Breast epithelium (tissue), 4 donors: ENCODE data around the gene UST. TPM values are rescaled to one million over a fixed set of nuclear protein-coding genes. Genes with fewer than 3 reads are reported as not detected.

Experiments
- DNase-seq, 2 donors: peaks; one replicate each; pipeline ENCODE4 v3.0.0-alpha.2; 2019; ENCODE audit warnings: low spot score in 2 of 2
- H3K27ac ChIP-seq, 2 donors: fragments of 200-600 bp; sonication (generic) in 1 of 2; one replicate each; pipeline ENCODE4 v1.5.1; 2016 to 2019; ENCODE audit warnings: mild to moderate bottlenecking in 1 of 2
- H3K27me3 ChIP-seq, 2 donors: fragments of 200-600 bp; sonication (generic) in 1 of 2; one replicate each; pipeline versions ENCODE4 v1.5.1 to v1.6.0; 2017 to 2019; ENCODE audit warnings: control low read depth in 1 of 2, mild to moderate bottlenecking in 1 of 2
- H3K36me3 ChIP-seq: fragments of 200-600 bp; one replicate; pipeline ENCODE4 v1.5.1; 2019
- H3K4me1 ChIP-seq, 2 donors: fragments of 200-600 bp; sonication (generic); one replicate each; pipeline ENCODE4 v1.5.1; 2016 to 2019; ENCODE audit warnings: control low read depth in 1 of 2
- H3K4me3 ChIP-seq, 3 donors: fragments of 200-600 bp; sonication (generic); 1 replicate in 2 of 3; 2 replicates in 1 of 3; pipeline ENCODE4 v1.5.1; 2016 to 2019; ENCODE audit warnings: mild to moderate bottlenecking in 3 of 3, moderate library complexity in 2 of 3
- H3K9me3 ChIP-seq, 2 donors: fragments of 200-600 bp; sonication (generic) in 1 of 2; one replicate each; pipeline ENCODE4 v1.5.1; 2016 to 2019; ENCODE audit warnings: control low read depth in 1 of 2
- POLR2A ChIP-seq: fragments of 450-650 bp; IDR thresholded peaks from one replicate; pipeline ENCODE4 v1.6.1; 2016; ENCODE audit warnings: antibody characterized with exemption, mild to moderate bottlenecking, moderate library complexity
- POLR2AphosphoS5 ChIP-seq, 3 donors: sonication (generic); formaldehyde crosslinking; IDR thresholded peaks; one replicate each; pipeline ENCODE4 v1.6.1; 2017; ENCODE audit warnings: antibody characterized with exemption in 3 of 3
- intact Hi-C: fragments of 100-400 bp; cut with DNase I; formaldehyde crosslinking; loops from one replicate; pipeline ENCODE4 v1.15.1; 2023; ENCODE audit warnings: low total_unique reads
- total RNA-seq, 3 donors: library from RNA; depleted of rRNA; stranded (reverse); fragments of >200 nt; gene quantifications; one replicate each; pipeline ENCODE4 v1.1.0, GENCODE V29; 2016
- TF ChIP-seq, protein P1 (sequence below), 3 donors: fragments of 450-650 bp; IDR thresholded peaks; one replicate each; pipeline ENCODE4 v1.5.1; 2016 to 2017; ENCODE audit warnings: antibody characterized with exemption in 3 of 3, mild to moderate bottlenecking in 3 of 3, moderate library complexity in 3 of 3

UST gene
- total RNA-seq, 3 donors from 2014 or later, result 10.5 to 28.8 (median 13.2) TPM

DNA sequence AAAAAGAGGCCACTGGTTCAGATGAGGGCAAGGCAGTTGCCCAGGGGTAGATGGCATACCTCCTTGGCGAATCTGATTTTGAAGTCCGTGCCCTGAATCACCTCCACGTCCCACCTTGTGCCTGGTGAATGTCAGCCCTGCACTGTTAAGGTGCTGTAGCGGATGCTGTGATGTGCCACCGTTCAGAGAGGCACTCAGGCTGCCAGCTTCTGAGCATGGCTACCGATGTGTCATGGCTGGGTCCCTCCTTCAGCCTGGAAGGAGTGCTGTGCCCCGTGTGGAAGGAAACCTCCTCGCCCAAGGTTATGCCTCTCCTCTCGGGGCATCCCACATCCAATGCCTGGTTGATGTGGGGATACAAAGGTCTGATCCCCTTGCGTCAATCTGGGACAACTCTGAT is 43.6 kb downstream of the UST start:
- DNase-seq, result no peak
- TF ChIP-seq POLR2AphosphoS5 (IDR thresholded peaks at IDR 0.05), result no peak
- TF ChIP-seq POLR2A, result no peak
- TF ChIP-seq, protein P1, sequence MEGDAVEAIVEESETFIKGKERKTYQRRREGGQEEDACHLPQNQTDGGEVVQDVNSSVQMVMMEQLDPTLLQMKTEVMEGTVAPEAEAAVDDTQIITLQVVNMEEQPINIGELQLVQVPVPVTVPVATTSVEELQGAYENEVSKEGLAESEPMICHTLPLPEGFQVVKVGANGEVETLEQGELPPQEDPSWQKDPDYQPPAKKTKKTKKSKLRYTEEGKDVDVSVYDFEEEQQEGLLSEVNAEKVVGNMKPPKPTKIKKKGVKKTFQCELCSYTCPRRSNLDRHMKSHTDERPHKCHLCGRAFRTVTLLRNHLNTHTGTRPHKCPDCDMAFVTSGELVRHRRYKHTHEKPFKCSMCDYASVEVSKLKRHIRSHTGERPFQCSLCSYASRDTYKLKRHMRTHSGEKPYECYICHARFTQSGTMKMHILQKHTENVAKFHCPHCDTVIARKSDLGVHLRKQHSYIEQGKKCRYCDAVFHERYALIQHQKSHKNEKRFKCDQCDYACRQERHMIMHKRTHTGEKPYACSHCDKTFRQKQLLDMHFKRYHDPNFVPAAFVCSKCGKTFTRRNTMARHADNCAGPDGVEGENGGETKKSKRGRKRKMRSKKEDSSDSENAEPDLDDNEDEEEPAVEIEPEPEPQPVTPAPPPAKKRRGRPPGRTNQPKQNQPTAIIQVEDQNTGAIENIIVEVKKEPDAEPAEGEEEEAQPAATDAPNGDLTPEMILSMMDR (IDR thresholded peaks at IDR 0.05), result no peak
- H3K4me3 ChIP-seq, result no peak overlapping the region
- H3K36me3 ChIP-seq, result no peaks in the 10 kb centered on the region
- no peaks in the 10 kb centered on the region for H3K27me3 ChIP-seq
- no peak overlapping the region for H3K27ac ChIP-seq
- intact Hi-C loops, result no loop called here
- no peaks in the 10 kb centered on the region for H3K4me1 ChIP-seq
- H3K9me3 ChIP-seq, result peaks cover 0 to 6% of the 10 kb centered on the region in 2 donors

DNA sequence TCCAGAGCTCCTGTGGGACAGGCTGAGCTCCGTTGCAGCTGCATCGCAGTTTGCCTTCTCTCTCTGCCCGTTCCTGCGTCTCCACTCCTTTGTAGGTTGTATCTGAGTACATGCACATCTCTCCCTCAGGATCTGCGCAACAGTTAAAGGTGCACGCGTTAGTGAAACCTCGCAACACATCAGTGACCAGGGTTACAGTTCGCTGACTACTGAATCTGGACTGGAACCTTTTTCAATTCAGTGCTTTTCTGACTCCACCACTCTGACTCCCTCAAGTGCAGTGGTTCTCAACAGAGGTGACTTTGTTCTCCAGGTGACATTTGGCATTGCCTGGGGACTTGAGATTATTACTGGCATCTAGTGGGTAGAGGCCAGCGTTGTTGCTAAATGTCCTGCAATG is 44.0 kb downstream of the UST start:
- Histone ChIP-seq H3K4me1 (no peaks in the 10 kb centered on the region), H3K36me3 (no peaks in the 10 kb centered on the region), H3K4me3 (no peak overlapping the region), H3K27me3 (no peaks in the 10 kb centered on the region), H3K9me3 (peaks cover 0 to 6% of the 10 kb centered on the region in 2 donors), H3K27ac (no peak overlapping the region)
- DNase-seq, result no peak
- intact Hi-C loops, result no loop called here
- TF ChIP-seq, protein P1 (IDR thresholded peaks at IDR 0.05), result no peak
- TF ChIP-seq POLR2AphosphoS5 (IDR thresholded peaks at IDR 0.05), result no peak
- no peak for TF ChIP-seq POLR2A

DNA sequence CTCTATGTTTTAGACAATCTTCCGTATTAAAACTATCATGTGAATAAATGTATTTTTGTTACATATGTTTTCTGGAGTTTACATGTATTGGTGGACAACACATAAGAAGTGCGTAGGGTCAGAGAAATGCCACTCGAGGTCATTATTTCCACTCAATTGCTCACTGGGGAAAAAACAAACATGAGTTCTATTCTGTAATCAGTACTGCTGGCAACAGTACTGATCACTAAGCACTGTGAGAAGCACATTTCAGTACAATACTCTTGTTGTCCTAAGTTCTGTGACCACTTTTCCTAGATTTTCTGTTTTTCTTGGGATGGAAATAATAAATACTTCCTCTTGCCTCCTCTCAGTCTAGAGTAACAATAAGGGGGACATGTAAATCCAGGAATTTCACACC is 44.5 kb downstream of the UST start:
- intact Hi-C loops, result no loop called here
- Histone ChIP-seq H3K27ac (no peak overlapping the region), H3K4me3 (no peak overlapping the region), H3K36me3 (no peaks in the 10 kb centered on the region), H3K27me3 (no peaks in the 10 kb centered on the region), H3K9me3 (peaks cover 0 to 6% of the 10 kb centered on the region in 2 donors), H3K4me1 (no peaks in the 10 kb centered on the region)
- no peak for DNase-seq
- TF ChIP-seq, protein P1 (IDR thresholded peaks at IDR 0.05), result no peak

DNA sequence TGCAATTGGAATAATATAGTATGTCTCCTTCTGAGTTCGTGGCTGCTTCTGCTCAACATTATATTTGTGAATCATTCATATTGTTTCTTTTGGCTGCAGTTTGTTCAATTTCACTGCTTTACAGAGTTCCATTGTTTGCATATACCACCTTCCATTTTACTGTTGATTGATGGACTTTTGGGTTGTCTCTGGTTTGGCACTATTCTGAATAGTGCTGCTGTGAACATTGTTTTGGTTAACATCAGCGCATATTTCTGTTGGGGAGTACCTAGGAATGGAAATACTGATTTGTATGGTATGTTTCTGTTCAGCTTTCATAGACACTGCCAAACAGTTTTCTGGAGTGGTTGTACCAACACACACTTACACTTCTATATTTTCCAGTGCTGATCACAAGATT is 46.9 kb downstream of the UST start:
- Histone ChIP-seq H3K4me3 (no peak overlapping the region), H3K27me3 (no peaks in the 10 kb centered on the region), H3K4me1 (no peaks in the 10 kb centered on the region), H3K36me3 (no peaks in the 10 kb centered on the region), H3K27ac (no peak overlapping the region), H3K9me3 (peaks cover 0 to 6% of the 10 kb centered on the region in 2 donors)
- DNase-seq, result no peak
- TF ChIP-seq POLR2AphosphoS5 (IDR thresholded peaks at IDR 0.05), result no peak
- TF ChIP-seq, protein P1 (IDR thresholded peaks at IDR 0.05), result no peak
- intact Hi-C loops, result no loop called here

DNA sequence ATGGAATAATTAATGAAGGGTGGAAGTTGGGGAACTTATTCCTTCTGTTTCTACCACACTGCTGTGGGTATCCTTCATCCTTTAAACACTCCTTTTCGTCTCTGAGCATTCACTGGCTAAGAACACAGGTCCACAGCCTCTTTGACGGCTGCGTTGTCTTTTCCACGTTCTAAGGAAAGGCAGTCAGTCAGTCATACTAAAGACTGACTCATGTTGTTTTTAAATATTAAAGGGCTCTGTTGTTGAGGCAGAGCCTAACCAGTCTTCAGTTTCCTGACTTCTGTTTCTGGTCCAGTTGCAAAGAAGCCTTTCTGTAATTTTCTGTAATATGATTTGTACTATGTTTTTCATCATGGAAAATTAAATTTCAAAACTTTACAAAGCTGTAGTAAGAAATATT is 48.0 kb downstream of the UST start:
- Histone ChIP-seq H3K4me1 (no peaks in the 10 kb centered on the region), H3K9me3 (peaks cover 0 to 6% of the 10 kb centered on the region in 2 donors), H3K36me3 (no peaks in the 10 kb centered on the region), H3K27ac (no peak overlapping the region), H3K27me3 (no peaks in the 10 kb centered on the region), H3K4me3 (no peak overlapping the region)
- TF ChIP-seq POLR2A, result no peak
- TF ChIP-seq, protein P1 (IDR thresholded peaks at IDR 0.05), result no peak
- TF ChIP-seq POLR2AphosphoS5 (IDR thresholded peaks at IDR 0.05), result no peak
- DNase-seq, result no peak
- intact Hi-C loops, result no loop called here
